SU-DHL-6 (cell line): ENCODE measurements around the gene NTRK3.

Experiments used
- CTCF ChIP-seq: fragments of 200-600 bp; sonication (generic); IDR thresholded peaks from one replicate; pipeline ENCODE4 v1.5.1; 2017; ENCODE audit warnings: antibody characterized with exemption, mild to moderate bottlenecking, low read length, moderate library complexity; ENCODE audit not compliant: insufficient read depth, poor library complexity, severe bottlenecking
- EZH2phosphoT487 ChIP-seq: fragments of 200-600 bp; sonication (generic), shearing (Covaris generic); conservative IDR thresholded peaks from 2 replicates; pipeline ENCODE4 v1.6.1; 2018; ENCODE audit warnings: mild to moderate bottlenecking, antibody characterized with exemption, low read length, moderate library complexity, mixed read lengths

GRCh38 chr15:87935583-87935982 is 321.0 kb downstream of the NTRK3 start:
- TF ChIP-seq EZH2phosphoT487: no peak
- TF ChIP-seq CTCF: no peak
